HL-60 (cell line): ENCODE results near the gene IGSF10.

Experiments used
- GABPA ChIP-seq: IDR thresholded peaks from 2 replicates; pipeline ENCODE4 v1.6.1; 2012; ENCODE audit warnings: low read depth
- POLR2AphosphoS5 ChIP-seq: IDR thresholded peaks from 2 replicates; pipeline ENCODE4 v1.6.1; 2012; ENCODE audit warnings: low read depth
- REST ChIP-seq: IDR thresholded peaks from 2 replicates; pipeline ENCODE4 v1.6.1; 2012; ENCODE audit warnings: low read depth; ENCODE audit not compliant: insufficient replicate concordance
- TF ChIP-seq, protein P1 (sequence below): IDR thresholded peaks from one replicate; pipeline ENCODE4 v1.5.1; 2011; ENCODE audit warnings: low read length, control low read depth, inconsistent platforms; ENCODE audit not compliant: insufficient read depth

GRCh38 chr3:151483961-151484520 lies 23.2 kb upstream of the IGSF10 start:
- TF ChIP-seq REST (no peak), GABPA (no peak), POLR2AphosphoS5 (no peak)
- TF ChIP-seq, protein P1, sequence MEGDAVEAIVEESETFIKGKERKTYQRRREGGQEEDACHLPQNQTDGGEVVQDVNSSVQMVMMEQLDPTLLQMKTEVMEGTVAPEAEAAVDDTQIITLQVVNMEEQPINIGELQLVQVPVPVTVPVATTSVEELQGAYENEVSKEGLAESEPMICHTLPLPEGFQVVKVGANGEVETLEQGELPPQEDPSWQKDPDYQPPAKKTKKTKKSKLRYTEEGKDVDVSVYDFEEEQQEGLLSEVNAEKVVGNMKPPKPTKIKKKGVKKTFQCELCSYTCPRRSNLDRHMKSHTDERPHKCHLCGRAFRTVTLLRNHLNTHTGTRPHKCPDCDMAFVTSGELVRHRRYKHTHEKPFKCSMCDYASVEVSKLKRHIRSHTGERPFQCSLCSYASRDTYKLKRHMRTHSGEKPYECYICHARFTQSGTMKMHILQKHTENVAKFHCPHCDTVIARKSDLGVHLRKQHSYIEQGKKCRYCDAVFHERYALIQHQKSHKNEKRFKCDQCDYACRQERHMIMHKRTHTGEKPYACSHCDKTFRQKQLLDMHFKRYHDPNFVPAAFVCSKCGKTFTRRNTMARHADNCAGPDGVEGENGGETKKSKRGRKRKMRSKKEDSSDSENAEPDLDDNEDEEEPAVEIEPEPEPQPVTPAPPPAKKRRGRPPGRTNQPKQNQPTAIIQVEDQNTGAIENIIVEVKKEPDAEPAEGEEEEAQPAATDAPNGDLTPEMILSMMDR, result no peak
